HG02571 (cell line): ENCODE data around the gene NPHS2.

ENCODE experiments used
- ATAC-seq: cut with Tn5 transposase; IDR thresholded peaks from one replicate; pipeline ENCODE4 v1.9.1; 2021; ENCODE audit warnings: mild to moderate bottlenecking, moderate library complexity; ENCODE audit not compliant: unreplicated experiment

The NPHS2 gene

GRCh38 chr1:179575497-179576314 lies at the start of gene NPHS2:
TSS of gene NPHS2 (minus strand) at chr1:179575948. CDS start at chr1:179575864, 84 bp downstream.
- ATAC-seq: no peak

- ATAC-seq: no peak
Observed at GRCh38 chr1:179612361-179612760, 36.6 kb upstream of the NPHS2 start.

- no peak for ATAC-seq
Observed at GRCh38 chr1:179601093-179601492, 25.3 kb upstream of the NPHS2 start.

GRCh38 chr1:179599623-179600249 lies 24.0 kb upstream of the NPHS2 start:
- ATAC-seq: no peak

GRCh38 chr1:179598631-179599030 lies 22.9 kb upstream of the NPHS2 start:
- no peak for ATAC-seq

GRCh38 chr1:179591592-179592580 lies 16.1 kb upstream of the NPHS2 start, which contains the start of gene TDRD5:
TSS of gene TDRD5 (plus strand) at chr1:179591832. CDS start at chr1:179592616, 784 bp downstream.
- ATAC-seq: no peak

- ATAC-seq: no peak
Observed at GRCh38 chr1:179591253-179591591, 15.5 kb upstream of the NPHS2 start.

- ATAC-seq: no peak
Observed at GRCh38 chr1:179590671-179591070, 14.9 kb upstream of the NPHS2 start.

GRCh38 chr1:179589509-179589908 lies 13.8 kb upstream of the NPHS2 start:
- no peak for ATAC-seq

- ATAC-seq: no peak
Observed at GRCh38 chr1:179588425-179589024, 12.8 kb upstream of the NPHS2 start.

GRCh38 chr1:179587336-179587735 lies 11.6 kb upstream of the NPHS2 start:
- ATAC-seq: no peak

- no peak for ATAC-seq
Observed at GRCh38 chr1:179586107-179586823, 10.5 kb upstream of the NPHS2 start.

- no peak for ATAC-seq
Observed at GRCh38 chr1:179583771-179584320, 8.1 kb upstream of the NPHS2 start.

GRCh38 chr1:179576509-179576908 lies 761 bp upstream of the NPHS2 start:
- no peak for ATAC-seq

- ATAC-seq: no peak
Observed at GRCh38 chr1:179558078-179558477, 17.7 kb downstream of the NPHS2 start.

- no peak for ATAC-seq
Observed at GRCh38 chr1:179554427-179554826, 21.3 kb downstream of the NPHS2 start.

GRCh38 chr1:179550746-179551682 lies 24.7 kb downstream of the NPHS2 start:
- ATAC-seq: no peak

- no peak for ATAC-seq
Observed at GRCh38 chr1:179549368-179549700, 26.4 kb downstream of the NPHS2 start.
